Fibroblast of skin of abdomen (primary cell): Measurements from ENCODE around the gene PPARGC1A.

Experiments used
- DNase-seq: peaks from one replicate; pipeline ENCODE4 v3.0.0-alpha.2; 2013

The PPARGC1A gene

GRCh38 chr4:23838131-23838530, 51.7 kb downstream of the PPARGC1A start:
- DNase-seq: no peak

DNA sequence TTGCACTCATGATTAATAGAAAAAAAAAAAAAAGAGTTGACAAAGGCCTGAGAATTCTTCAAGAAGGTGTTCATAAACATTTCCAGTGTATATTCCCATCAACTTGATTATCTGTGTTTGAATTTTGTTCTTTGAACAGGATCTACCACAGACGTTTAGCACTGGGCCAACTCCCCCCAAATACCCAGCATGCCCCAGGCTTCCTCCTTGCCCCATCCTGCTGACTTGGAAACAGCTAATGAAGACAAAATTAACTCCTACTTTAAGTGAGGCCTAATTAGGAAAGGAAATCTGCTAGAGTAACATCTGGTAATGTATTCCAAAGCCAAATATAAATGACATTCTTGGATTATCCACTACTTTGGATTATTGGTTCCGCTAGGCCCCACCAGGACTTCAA, 52.5 kb downstream of the PPARGC1A start:
- DNase-seq: no peak

- no peak for DNase-seq
Measured at GRCh38 chr4:23835774-23836478, 53.9 kb downstream of the PPARGC1A start.

- no peak for DNase-seq
Measured at GRCh38 chr4:23828779-23829178, 61.1 kb downstream of the PPARGC1A start.

GRCh38 chr4:23828020-23828715, 61.7 kb downstream of the PPARGC1A start:
- peak; percentile 44 for DNase-seq

DNA sequence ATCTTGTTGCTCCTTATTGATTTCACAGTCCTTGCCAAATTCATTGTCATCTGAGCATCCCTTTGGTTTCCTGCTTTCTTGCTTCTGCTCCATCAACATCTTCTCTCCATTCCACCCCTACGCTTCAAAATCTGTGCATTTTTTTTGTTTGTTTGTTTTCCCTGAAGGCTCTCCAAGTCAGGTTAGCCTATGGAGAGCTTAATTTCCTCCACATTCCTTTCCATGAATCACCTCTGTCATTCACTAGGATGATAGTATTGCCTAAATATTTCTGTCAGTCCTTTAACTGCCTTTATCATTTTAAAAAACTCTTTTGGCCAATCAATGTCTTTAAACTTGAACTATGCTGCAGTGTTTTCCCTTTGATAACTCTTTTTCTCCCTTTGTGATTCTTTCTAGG, 67.7 kb downstream of the PPARGC1A start:
- peak; percentile 44 for DNase-seq

DNA sequence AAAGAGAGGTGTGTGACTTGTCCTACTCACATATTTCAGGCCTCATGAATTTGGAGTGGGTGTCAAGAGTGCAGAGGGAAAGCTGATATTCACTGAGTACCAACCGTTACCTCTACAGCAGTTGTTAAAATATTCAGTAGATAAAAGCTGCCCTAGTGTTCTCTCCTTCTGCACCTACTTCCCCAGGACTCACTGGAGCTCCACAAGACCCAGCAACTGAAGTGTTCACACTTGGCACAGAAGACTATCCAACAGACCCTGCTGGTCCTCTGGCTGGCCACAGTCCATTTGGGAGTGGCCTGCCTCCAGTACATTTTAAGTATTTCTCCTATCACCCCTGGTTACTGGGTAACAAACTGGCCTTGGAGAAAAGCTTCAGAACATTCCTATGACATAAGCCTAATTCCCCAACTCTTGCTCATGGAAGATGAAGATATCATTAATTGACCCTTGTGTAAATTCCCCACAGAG, 70.8 kb downstream of the PPARGC1A start:
- DNase-seq: peak; percentile 27

DNA sequence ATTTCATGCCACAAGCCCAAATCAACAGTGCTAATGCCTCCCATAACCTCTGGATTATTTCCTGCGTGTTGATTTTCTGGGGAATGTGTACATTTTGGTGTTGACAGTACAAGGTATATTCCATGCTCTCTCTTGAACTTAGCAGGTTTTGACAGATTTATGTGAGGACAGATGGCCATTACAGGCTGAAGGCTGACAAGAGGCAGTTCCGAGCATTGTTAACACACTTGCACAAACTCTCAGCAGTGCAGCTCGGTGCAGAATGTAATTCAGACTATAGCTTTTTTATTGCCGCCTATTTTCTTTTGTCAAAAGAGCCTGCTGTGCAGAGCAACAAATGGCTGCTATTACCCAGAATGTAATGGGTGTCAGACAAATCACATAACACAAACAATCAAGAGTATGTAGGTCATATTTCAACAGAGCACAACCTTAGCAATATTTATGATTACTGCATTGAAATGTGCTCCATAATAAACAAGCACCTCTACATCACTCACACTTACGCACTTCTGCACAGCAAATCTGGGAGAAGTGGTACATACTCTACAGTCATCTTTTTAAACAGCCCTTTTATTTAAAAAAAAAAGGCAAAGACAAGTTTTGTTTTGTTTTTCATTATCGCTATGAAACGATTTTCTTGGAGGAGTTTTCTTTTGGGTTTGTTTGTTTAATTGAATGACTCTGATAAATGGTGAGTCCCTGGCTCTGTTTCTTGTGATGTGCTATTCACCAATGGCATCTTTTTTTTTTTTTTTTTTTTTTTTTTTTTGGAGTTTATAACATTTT, 71.6 kb downstream of the PPARGC1A start:
- no peak for DNase-seq

- DNase-seq: peak; percentile 27
Measured at GRCh38 chr4:23814996-23815660, 74.7 kb downstream of the PPARGC1A start.

DNA sequence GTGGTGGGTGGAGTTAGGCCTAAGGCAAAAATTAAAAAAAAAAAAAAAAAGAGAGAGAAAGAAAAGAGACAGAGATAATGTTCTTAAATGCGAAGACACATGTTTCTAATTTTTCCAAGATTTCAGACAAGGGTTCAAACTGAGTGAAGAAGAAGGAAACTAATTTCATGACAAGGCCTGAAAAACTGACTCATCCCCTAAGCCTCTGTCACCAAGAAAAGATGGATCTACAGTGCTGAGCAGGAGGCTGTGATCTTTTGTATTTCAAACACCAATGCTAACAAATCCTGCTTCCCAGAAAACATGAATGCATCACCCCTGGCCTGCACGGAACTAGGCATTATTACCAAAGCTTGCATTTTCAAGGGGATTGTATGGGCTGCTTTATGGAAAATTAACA, 75.3 kb downstream of the PPARGC1A start:
- peak; percentile 85 for DNase-seq

DNA sequence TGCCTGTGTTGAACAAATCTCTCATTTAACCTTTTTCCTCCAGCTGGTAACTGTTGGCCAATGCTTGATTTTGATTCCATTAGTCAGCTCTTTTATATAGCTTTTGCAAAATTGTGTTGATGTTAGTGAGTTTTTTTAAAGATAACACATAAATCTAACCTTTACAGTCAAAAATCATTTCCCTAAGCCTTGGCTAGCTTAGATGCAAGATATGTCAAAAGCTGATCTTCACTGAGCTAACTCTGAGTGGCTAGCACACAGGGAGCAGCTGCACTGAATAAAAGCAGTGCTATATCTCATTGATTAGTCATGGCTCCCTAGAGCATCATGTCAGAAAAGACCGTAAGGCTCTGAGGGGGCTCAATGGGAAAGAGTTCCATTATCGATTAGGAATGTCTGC, 78.7 kb downstream of the PPARGC1A start:
- peak; percentile 63 for DNase-seq

DNA sequence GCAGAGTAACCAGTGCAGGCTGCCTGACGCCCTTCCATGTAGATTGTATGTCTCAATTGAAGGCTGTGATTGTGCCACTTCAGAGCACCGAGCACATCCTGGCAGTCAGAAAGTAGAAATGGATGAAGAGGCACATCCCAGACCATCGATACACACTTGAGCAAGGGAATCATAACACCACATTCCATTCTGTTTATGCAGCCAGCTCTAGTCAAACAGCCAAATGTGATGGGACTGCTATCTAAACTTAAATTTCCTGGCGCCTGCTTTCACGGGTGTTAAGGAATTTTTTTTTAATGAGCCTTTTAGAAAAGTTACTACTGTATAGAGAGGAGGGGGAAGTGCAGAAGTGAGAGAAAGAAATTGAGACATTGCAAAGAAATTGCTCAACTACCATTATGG, 84.4 kb downstream of the PPARGC1A start:
- DNase-seq: peak; percentile 62

- DNase-seq: peak; percentile 50
Measured at GRCh38 chr4:23789762-23790161, 100.1 kb downstream of the PPARGC1A start.

GRCh38 chr4:23788460-23788859, 101.4 kb downstream of the PPARGC1A start:
- DNase-seq: no peak

GRCh38 chr4:23788027-23788426, 101.8 kb downstream of the PPARGC1A start:
- no peak for DNase-seq

DNA sequence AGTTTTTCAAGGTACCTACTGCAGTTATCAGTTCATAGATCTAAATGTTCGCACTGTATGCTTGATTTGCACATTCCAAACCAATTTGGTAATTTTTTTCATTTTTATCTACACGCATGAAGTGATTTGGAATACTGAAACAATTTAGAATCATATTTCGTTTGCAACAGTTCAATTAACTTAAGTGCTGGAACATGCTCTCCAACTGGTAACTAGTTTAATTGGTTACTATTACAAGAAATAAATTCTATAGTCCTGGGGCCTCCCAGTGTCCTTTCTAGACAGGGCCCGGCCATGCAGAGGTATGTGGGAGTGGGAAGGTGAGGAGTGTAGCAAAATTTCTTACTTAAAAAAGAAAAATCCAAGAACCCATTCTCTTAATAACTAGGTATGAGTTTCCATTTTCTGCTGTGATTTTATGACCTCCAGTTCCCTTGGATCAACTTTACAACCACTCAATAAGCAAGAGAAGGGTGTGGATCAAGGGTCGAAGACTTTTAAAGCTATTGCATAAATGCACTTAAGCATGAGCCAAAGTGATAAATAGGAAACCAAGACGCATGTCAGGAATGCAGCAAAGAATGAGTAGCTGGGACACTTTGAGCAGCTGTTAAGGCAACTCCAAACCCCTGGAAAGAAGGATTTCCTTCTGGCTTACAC, 106.9 kb downstream of the PPARGC1A start:
- DNase-seq: no peak

DNA sequence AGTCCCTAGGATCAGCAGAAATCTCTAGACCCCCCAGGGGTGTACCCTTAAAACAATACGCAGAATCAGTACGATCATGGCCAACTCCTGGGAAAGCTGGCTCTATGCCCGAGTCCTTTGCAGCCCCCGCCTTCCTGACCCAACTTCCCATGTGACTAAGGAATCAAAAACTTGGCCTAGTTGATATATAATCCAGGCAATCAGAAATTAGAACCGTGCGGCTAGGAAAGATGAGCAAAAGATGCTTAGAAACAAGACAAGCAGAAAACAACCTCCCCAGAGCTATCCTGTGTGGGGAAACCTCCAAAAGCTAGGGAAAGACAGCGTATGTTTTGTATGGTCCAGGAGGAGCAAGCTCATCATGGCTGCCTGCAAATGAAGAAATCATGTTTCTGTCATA, 110.0 kb downstream of the PPARGC1A start:
- no peak for DNase-seq

GRCh38 chr4:23779422-23779821, 110.4 kb downstream of the PPARGC1A start:
- no peak for DNase-seq

DNA sequence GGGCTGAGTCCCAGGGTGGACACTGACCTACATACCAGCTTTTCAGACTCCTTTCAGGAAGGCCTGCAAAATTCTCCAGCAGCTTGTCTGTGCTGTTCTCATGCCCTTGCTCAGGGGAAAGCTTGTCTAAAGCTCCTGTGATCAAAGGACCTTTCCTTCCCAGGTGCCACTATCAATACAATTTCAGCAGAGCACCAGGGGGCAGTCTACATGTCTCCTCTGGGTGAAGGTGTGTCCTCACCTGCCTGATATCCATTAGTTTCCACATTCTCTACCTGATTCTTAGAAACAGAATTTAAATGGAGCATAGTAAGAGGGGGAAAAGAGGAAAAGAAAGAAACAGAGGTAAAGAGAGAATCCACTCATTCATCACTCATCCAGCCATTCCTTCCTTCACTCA, 114.2 kb downstream of the PPARGC1A start:
- no peak for DNase-seq

- DNase-seq: no peak
Measured at GRCh38 chr4:23774909-23775308, 114.9 kb downstream of the PPARGC1A start.

DNA sequence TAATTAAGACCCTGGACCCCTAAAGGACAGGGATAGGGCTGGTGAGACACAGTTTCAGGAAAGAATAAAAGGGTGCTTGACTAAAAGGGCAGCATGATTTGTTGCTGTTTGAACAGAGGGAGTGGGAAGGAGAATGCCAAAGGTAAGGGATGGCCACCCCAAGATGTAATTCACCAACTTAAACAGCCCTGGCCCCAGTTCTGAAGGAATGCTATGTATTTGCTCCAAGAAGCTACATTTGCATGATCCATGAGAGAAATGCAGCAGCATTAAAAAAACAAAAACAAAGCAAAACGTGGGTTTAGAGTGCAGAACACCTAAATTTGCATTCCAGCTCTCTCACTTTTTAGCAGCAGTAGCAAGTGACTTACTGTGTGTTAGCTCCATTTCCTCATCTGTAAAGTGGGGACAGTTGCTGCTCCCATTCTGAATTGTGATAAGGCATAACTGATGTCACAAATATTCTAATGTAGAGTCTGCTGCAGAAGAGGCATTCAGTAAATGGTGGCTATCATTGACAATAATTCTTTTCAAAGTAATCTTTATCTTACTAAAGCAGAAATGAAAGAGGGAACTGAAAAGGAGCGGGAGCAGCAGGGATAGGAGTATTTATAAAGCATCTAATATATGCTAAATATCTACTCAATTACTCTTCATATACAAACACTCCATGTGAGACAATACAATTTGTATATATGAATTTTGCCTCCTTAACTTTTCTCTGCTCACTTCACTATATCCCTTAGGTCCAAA, 115.8 kb downstream of the PPARGC1A start:
- no peak for DNase-seq
